ENCODE results near the gene OR52A5.

The OR52A5 gene

DNA sequence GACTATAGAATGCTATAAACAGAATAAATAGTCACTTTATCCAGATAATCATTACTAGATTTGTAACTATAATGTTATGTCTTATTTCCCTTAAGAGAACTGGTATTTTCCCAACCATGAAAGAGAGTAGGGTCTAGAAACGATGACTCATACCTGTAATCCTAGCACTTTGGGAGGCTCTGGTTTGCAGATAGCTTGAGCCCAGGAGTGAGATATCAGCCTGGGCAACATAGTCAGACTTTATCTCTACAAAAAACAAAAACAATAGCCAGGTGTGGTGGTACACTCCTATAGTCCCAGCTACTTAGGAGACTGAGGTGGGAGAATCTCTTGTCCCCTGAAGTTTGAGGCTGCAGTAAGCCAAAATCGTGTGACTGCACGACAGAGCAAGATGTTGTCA, 30.9 kb downstream of the OR52A5 start:
- DNase-seq: no peak

DNA sequence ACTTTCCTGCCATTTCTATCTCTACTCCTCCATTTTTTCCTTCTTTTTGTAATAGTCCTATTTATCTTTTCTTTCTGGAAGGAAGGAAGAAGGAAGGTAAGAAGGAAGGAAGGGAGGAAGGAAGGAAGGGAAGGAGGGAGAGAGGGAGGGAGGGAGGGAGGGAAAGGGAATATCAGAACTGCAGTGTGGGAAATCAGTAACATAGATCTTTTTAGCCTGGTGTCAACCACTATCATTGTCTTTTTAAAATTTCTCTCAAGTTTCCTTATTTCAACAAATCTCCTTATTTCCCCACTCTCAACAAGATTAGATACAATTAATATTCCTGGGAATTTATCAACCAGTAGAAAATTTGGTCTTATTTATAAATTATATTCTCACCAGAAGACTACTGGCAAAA, 35.1 kb downstream of the OR52A5 start:
- DNase-seq: no peak

DNA sequence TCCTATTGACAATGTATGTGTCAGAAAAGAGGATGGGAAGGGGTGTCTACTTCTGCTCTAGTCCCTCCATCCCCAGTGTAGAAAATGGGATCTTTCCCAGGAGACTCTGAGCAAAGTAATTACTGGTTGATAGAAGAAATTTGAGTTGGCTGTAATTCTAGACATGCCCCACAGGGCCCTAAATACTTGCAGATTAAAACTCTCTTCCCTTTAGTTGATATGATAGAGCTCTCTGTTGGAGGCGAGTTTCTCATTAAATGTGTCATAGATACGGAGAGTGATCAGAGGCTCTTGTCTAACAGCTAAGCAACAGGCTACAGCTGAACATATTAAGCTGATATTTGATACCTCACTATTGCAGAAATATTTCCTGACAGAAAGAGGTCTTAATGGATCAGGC, 35.9 kb downstream of the OR52A5 start:
- DNase-seq: no peak

DNA sequence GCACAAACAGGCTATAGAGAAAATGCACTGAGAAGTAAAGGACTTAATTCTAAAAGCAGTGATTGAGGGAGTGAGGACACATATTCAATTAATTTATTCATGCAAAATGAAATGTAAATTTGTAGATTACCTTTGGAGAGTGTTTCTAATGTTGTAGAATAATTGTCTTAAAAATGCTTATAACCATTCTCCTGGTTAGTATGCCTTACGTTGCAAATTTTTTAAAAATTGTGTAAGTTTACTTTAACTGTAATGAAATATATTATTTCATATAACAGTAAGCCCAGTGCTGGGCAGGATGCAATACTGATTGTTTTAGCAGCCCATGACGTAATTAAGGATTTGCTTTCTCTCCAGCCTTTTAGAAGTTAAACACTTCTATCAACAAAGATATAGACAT, 42.1 kb downstream of the OR52A5 start:
- DNase-seq: no peak

DNA sequence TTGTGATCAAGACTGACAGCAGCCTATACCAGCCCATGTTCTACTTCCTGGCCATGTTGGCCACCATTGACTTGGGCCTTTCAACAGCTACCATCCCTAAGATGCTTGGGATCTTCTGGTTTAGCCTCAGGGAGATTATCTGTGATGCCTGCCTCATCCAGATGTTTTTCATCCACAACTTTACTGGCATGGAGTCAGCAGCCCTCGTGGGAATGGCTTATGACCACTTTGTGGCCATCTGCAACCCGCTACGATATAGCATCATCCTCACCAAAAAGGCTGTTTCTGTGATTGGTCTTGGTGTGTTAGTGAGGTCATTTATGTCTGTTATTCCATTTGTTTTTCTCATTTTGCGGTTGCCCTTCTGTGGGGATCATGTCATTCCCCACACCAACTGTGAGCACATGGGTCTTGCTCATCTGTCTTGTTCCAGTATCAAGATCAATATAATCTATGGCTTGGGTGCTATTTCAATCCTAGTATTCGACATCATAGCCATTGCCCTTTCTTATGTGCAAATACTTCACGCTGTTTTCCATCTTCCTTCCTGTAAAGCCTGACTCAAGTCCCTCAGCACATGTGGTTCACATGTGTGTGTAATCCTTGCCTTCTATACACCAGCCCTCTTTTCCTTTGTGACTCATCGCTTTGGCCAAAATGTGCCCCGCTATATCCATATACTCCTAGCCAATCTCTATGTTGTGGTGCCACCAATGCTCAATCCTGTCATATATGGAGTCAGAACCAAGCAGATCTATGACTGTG, 45.2 kb downstream of the OR52A5 start:
- no peak for DNase-seq

DNA sequence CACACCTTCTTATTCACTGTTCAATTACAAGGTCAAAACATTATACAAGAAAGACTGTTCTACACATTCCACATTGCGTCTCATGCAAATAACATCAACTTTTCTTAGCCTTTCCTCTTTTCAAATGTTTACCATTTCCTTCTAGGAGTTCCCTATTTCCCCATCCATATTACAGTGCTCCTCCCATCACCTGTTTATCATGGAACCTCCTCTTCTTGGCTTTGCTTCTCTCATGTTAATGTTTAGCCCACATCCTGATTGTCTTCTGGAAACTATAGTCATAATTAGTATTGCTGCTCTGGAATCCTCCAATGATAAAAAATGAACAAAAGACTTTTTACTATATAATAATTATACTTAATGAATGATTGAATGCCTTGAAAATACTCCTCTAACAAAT, 47.5 kb downstream of the OR52A5 start:
- DNase-seq: no peak

DNA sequence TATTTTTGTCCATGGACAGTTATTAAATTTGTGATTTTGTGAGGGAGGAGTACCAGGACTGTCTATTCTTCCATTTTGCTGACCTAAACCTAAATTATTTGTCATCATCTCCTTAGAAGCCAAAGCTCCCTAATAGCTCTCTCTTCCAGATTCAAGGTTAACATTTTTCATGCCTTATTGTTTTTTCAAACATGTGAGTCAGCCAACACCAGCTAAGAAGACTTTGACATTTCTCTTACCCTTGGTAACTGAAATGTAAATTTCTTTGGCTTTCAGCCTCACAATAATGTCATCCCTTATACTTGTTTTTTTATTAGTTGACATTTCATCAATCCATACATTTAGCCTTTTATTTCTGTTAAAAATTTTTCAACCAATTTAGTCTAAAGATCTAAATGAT, 49.6 kb downstream of the OR52A5 start:
- DNase-seq: no peak

DNA sequence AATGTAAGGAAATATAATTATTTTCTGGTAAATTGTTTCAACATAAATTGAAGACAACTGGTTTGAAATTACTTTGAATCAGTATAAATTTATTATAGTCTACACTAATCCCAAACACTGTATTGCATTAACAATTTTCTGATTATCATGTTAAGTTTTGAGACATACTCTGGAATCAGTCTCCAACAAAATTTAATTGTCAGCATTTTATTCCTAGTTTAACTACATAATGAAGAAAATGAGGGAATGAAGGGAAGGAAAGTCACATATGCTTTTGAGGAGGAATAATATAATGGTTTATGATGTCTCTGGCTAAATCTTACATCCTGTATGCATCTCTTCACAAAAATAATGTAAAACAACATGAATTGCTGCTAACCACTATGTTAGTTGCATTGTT, 54.6 kb downstream of the OR52A5 start:
- no peak for DNase-seq

DNA sequence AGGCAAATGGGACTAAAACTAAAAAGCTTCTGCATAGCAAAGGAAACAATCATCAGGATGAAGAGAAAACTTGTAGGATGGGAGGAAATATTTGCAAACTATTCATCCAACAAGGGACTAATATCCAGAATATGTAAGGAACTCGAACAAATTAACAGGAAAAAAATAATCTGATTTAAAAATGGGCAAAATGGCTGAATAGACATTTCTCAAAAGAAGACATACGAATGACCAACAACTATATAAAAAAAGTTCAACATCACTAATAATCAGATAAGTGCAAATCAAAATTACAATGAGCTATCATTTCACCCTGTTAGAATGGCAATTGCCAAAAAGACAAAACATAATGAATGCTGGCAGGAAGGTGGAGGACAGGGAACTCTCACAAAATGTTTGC, 56.8 kb downstream of the OR52A5 start:
- DNase-seq: no peak

All from activated naive CD4-positive, alpha-beta T cell (primary cell).